GM19468 (cell line): Measurements from ENCODE around the gene TSPAN3.

ENCODE experiments used
- ATAC-seq: cut with Tn5 transposase; IDR thresholded peaks from one replicate; pipeline ENCODE4 v1.9.1; 2021; ENCODE audit warnings: mild to moderate bottlenecking, moderate library complexity, moderate number of reproducible peaks; ENCODE audit not compliant: unreplicated experiment; ENCODE audit errors: extremely low read depth

Gene TSPAN3

GRCh38 chr15:77025941-77026411 lies 44.9 kb downstream of the TSPAN3 start:
- no peak for ATAC-seq

- ATAC-seq = no peak
Observed at GRCh38 chr15:77025083-77025901, 45.6 kb downstream of the TSPAN3 start.

- no peak for ATAC-seq
Observed at GRCh38 chr15:77024273-77025082, 46.4 kb downstream of the TSPAN3 start.

- no peak for ATAC-seq
Observed at GRCh38 chr15:77023576-77024272, 47.2 kb downstream of the TSPAN3 start.

- no peak for ATAC-seq
Observed at GRCh38 chr15:77022646-77023575, 48.0 kb downstream of the TSPAN3 start.

GRCh38 chr15:77021803-77022381 lies 49.0 kb downstream of the TSPAN3 start:
- ATAC-seq = no peak

- ATAC-seq = no peak
Observed at GRCh38 chr15:77021088-77021481, 49.8 kb downstream of the TSPAN3 start.

- no peak for ATAC-seq
Observed at GRCh38 chr15:77020348-77021087, 50.4 kb downstream of the TSPAN3 start.

GRCh38 chr15:77019521-77020331 lies 51.2 kb downstream of the TSPAN3 start:
- ATAC-seq = no peak

- ATAC-seq = no peak
Observed at GRCh38 chr15:77018796-77019505, 52.0 kb downstream of the TSPAN3 start.

GRCh38 chr15:77017761-77018720 lies 52.9 kb downstream of the TSPAN3 start:
- no peak for ATAC-seq

- ATAC-seq = no peak
Observed at GRCh38 chr15:77017091-77017660, 53.7 kb downstream of the TSPAN3 start.

- ATAC-seq = no peak
Observed at GRCh38 chr15:77016321-77016695, 54.6 kb downstream of the TSPAN3 start.

GRCh38 chr15:77015646-77016320 lies 55.1 kb downstream of the TSPAN3 start:
- ATAC-seq = no peak
